Endodermal cell (in vitro differentiated cells): ENCODE results near the gene MRPL20. TPM values are rescaled to one million over a fixed set of nuclear protein-coding genes. Genes with fewer than 3 reads are reported as not detected.

Experiments
- DNase-seq: peaks from one replicate; pipeline ENCODE4 v3.0.0-alpha.2; 2017
- H3K27ac ChIP-seq: 2 replicates; pipeline ENCODE4 v1.5.1; 2013; ENCODE audit warnings: mild to moderate bottlenecking, low read depth, low read length, moderate library complexity
- H3K27me3 ChIP-seq: 2 replicates; pipeline ENCODE4 v1.6.1; 2013; ENCODE audit warnings: mild to moderate bottlenecking, low read length, moderate library complexity; ENCODE audit not compliant: insufficient read depth, control insufficient read depth, poor library complexity, severe bottlenecking
- H3K36me3 ChIP-seq: 2 replicates; pipeline ENCODE4 v1.7.0; 2013; ENCODE audit warnings: mild to moderate bottlenecking, low read length, moderate library complexity; ENCODE audit not compliant: control insufficient read depth, insufficient read depth
- H3K4me1 ChIP-seq: one replicate; pipeline ENCODE4 v1.7.0; 2013; ENCODE audit warnings: low read length; ENCODE audit not compliant: control insufficient read depth, insufficient read depth
- H3K4me3 ChIP-seq: 2 replicates; pipeline ENCODE4 v1.5.1; 2013; ENCODE audit warnings: mild to moderate bottlenecking, low read length, moderate library complexity
- H3K9ac ChIP-seq: 2 replicates; pipeline ENCODE4 v1.6.1; 2013; ENCODE audit warnings: mild to moderate bottlenecking, low read length, moderate library complexity; ENCODE audit not compliant: poor library complexity, severe bottlenecking; ENCODE audit errors: extremely low read depth
- H3K9me3 ChIP-seq: 2 replicates; pipeline ENCODE4 v1.6.1; 2013; ENCODE audit warnings: mild to moderate bottlenecking, low read length, moderate library complexity; ENCODE audit not compliant: control insufficient read depth
- H3K27ac Mint-ChIP-seq: 2 replicates; pipeline ENCODE4 v1.8.0; 2020; ENCODE audit warnings: mixed read lengths
- H3K27me3 Mint-ChIP-seq: 2 replicates; pipeline ENCODE4 v1.8.0; 2021; ENCODE audit warnings: mild to moderate bottlenecking, mixed read lengths; ENCODE audit not compliant: insufficient read depth
- H3K36me3 Mint-ChIP-seq: 2 replicates; pipeline ENCODE4 v1.8.0; 2020; ENCODE audit warnings: low read depth, mixed read lengths
- H3K4me1 Mint-ChIP-seq: 2 replicates; pipeline ENCODE4 v1.8.0; 2020; ENCODE audit warnings: mixed read lengths
- H3K4me3 Mint-ChIP-seq: 2 replicates; pipeline ENCODE4 v1.8.0; 2020; ENCODE audit warnings: mild to moderate bottlenecking, moderate library complexity, mixed read lengths
- H3K9me3 Mint-ChIP-seq: 2 replicates; pipeline ENCODE4 v1.8.0; 2020; ENCODE audit warnings: mild to moderate bottlenecking, mixed read lengths
- CTCF ChIP-seq: fragments of 200-600 bp; sonication (generic); conservative IDR thresholded peaks from 2 replicates; pipeline ENCODE4 v1.5.0; 2021; ENCODE audit warnings: antibody characterized with exemption, mild to moderate bottlenecking
- WGBS, 2 experiments: methylation state at CpG; one replicate each; pipeline versions ENCODE4 v1.1.5 to v1.1.7; 2013; ENCODE audit warnings: missing lambda C conversion rate in 2 of 2, mixed read lengths in 1 of 2; ENCODE audit not compliant: insufficient coverage in 1 of 2, insufficient read length in 1 of 2; 5-methylcytosine and 5-hydroxymethylcytosine counted together
- total RNA-seq, 2 donors: library from RNA; stranded (reverse); fragmentation: NEBNext Ultra II Directional in 1 of 2; extraction: Animal tissue kit (Norgen Biotek cat#: 25700) in 1 of 2; gene quantifications; 2 replicates in 1 of 2; 3 replicates in 1 of 2; pipeline ENCODE4 v1.2.1, GENCODE V29; 2021

MRPL20 gene
- total RNA-seq, 2 donors from 2014 or later: 109 to 129 TPM

GRCh38 chr1:1394116-1394515, 13.0 kb downstream of the MRPL20 start:
- Histone ChIP-seq H3K27ac (no peak overlapping the region), H3K4me1 (peaks cover 5% of the 10 kb centered on the region), H3K36me3 (peaks cover 86% of the 10 kb centered on the region), H3K9me3 (no peaks in the 10 kb centered on the region), H3K9ac (no peak overlapping the region), H3K4me3 (no peak overlapping the region), H3K27me3 (no peaks in the 10 kb centered on the region)
- H3K9me3 Mint-ChIP-seq: no peaks in the 10 kb centered on the region
- DNase-seq: no peak
- peaks cover 4% of the 10 kb centered on the region for H3K4me1 Mint-ChIP-seq
- H3K27me3 Mint-ChIP-seq: no peaks in the 10 kb centered on the region
- H3K4me3 Mint-ChIP-seq: no peak overlapping the region
- H3K27ac Mint-ChIP-seq: no peak overlapping the region
- WGBS, 2 experiments: 98 to 100% methylated on average over 7 of the region's 7 CpGs
- TF ChIP-seq CTCF: no peak
- H3K36me3 Mint-ChIP-seq: peaks cover 83% of the 10 kb centered on the region

GRCh38 chr1:1393428-1393827, 13.7 kb downstream of the MRPL20 start:
- no peak overlapping the region for H3K4me3 ChIP-seq
- peaks cover 86% of the 10 kb centered on the region for H3K36me3 ChIP-seq
- no peak overlapping the region for H3K27ac ChIP-seq
- no peak for TF ChIP-seq CTCF
- no peaks in the 10 kb centered on the region for H3K27me3 ChIP-seq
- Mint-ChIP-seq H3K27ac (no peak overlapping the region), H3K4me1 (peaks cover 4% of the 10 kb centered on the region), H3K36me3 (peaks cover 90% of the 10 kb centered on the region), H3K9me3 (no peaks in the 10 kb centered on the region), H3K4me3 (no peak overlapping the region), H3K27me3 (no peaks in the 10 kb centered on the region)
- no peak overlapping the region for H3K9ac ChIP-seq
- 96% methylated on average over 8 to 11 of the region's 11 CpGs for WGBS, 2 experiments
- DNase-seq: no peak
- H3K9me3 ChIP-seq: no peaks in the 10 kb centered on the region
- H3K4me1 ChIP-seq: peaks cover 5% of the 10 kb centered on the region

GRCh38 chr1:1393014-1393413, 14.1 kb downstream of the MRPL20 start:
- Histone ChIP-seq H3K4me1 (peaks cover 3% of the 10 kb centered on the region), H3K4me3 (no peak overlapping the region), H3K36me3 (peaks cover 86% of the 10 kb centered on the region), H3K27me3 (no peaks in the 10 kb centered on the region), H3K27ac (no peak overlapping the region), H3K9me3 (no peaks in the 10 kb centered on the region), H3K9ac (no peak overlapping the region)
- H3K27me3 Mint-ChIP-seq: no peaks in the 10 kb centered on the region
- H3K36me3 Mint-ChIP-seq: peaks cover 90% of the 10 kb centered on the region
- peaks cover under 1% of the 10 kb centered on the region for H3K4me1 Mint-ChIP-seq
- no peak for DNase-seq
- WGBS, 2 experiments: 94 to 96% methylated on average over 4 of the region's 4 CpGs
- no peaks in the 10 kb centered on the region for H3K9me3 Mint-ChIP-seq
- no peak overlapping the region for H3K27ac Mint-ChIP-seq
- H3K4me3 Mint-ChIP-seq: no peak overlapping the region
- no peak for TF ChIP-seq CTCF
